GM20431 (cell line): Measurements from ENCODE around the gene ANO4.

Experiments used
- in situ Hi-C: fragments of 300-500 bp; cut with MseI, MboI; formaldehyde crosslinking; loops from one replicate; pipeline ENCODE4 v1.15.0; 2020; ENCODE audit warnings: low sequenced_read_pairs; ENCODE audit not compliant: unreplicated experiment

The ANO4 gene

GRCh38 chr12:100864366-100864765, 69.8 kb downstream of the ANO4 start:
- in situ Hi-C loops: no loop called here

GRCh38 chr12:100867639-100868393, 73.2 kb downstream of the ANO4 start:
- in situ Hi-C loops: no loop called here

GRCh38 chr12:100868487-100868886, 73.9 kb downstream of the ANO4 start:
- in situ Hi-C loops: no loop called here

GRCh38 chr12:100871195-100871734, 76.7 kb downstream of the ANO4 start:
- in situ Hi-C loops: no loop called here

- in situ Hi-C loops: no loop called here
These were observed 80.6 kb downstream of the ANO4 start for GRCh38 chr12:100875156-100875555.

- in situ Hi-C loops: no loop called here
These were observed 81.2 kb downstream of the ANO4 start for GRCh38 chr12:100875771-100876170.

- in situ Hi-C loops: no loop called here
These were observed 83.2 kb downstream of the ANO4 start for GRCh38 chr12:100877776-100878175.

GRCh38 chr12:100895192-100895591, 100.6 kb downstream of the ANO4 start:
- in situ Hi-C loops: no loop called here

GRCh38 chr12:100896192-100896591, 101.6 kb downstream of the ANO4 start:
- in situ Hi-C loops: no loop called here

- in situ Hi-C loops: no loop called here
These were observed 102.7 kb downstream of the ANO4 start for GRCh38 chr12:100897240-100897639.

- in situ Hi-C loops: no loop called here
These were observed 104.7 kb downstream of the ANO4 start for GRCh38 chr12:100899301-100899700.

- in situ Hi-C loops: no loop called here
These were observed 106.2 kb downstream of the ANO4 start for GRCh38 chr12:100900808-100901207.

- in situ Hi-C loops: no loop called here
These were observed 106.7 kb downstream of the ANO4 start for GRCh38 chr12:100901266-100901665.

GRCh38 chr12:100904270-100904669, 109.7 kb downstream of the ANO4 start:
- in situ Hi-C loops: no loop called here

GRCh38 chr12:100908501-100908900, 113.9 kb downstream of the ANO4 start:
- in situ Hi-C loops: no loop called here

GRCh38 chr12:100913872-100914592, 119.5 kb downstream of the ANO4 start:
- in situ Hi-C loops: no loop called here

GRCh38 chr12:100919116-100919515, 124.5 kb downstream of the ANO4 start:
- in situ Hi-C loops: no loop called here

GRCh38 chr12:100920493-100920892, 125.9 kb downstream of the ANO4 start:
- in situ Hi-C loops: no loop called here

GRCh38 chr12:100926669-100927248, 132.2 kb downstream of the ANO4 start:
- in situ Hi-C loops: no loop called here

- in situ Hi-C loops: no loop called here
These were observed 133.2 kb downstream of the ANO4 start for GRCh38 chr12:100927826-100928225.

- in situ Hi-C loops: no loop called here
These were observed 138.0 kb downstream of the ANO4 start for GRCh38 chr12:100932571-100932970.
